RWPE2 (cell line): ENCODE results near the gene GAREM2.

ENCODE experiments used
- ATAC-seq: fragments of 200-7000 bp; cut with Tn5 transposase; 3 replicates; pipeline ENCODE4 v1.9.1; 2021; ENCODE audit warnings: low read depth
- DNase-seq: peaks from one replicate; pipeline ENCODE4 v3.0.0-alpha.2; 2020; ENCODE audit warnings: low spot score
- H3K27ac ChIP-seq: fragments of 450-650 bp; 2 replicates; pipeline ENCODE4 v1.5.1; 2017; ENCODE audit warnings: mild to moderate bottlenecking; ENCODE audit not compliant: poor library complexity, severe bottlenecking
- H3K27me3 ChIP-seq: fragments of 250-450 bp; sonication (Bioruptor Pico); 2 replicates; pipeline ENCODE4 v1.5.1; 2021; ENCODE audit warnings: mild to moderate bottlenecking, moderate library complexity; ENCODE audit not compliant: insufficient read depth, poor library complexity, severe bottlenecking
- H3K36me3 ChIP-seq: fragments of 250-450 bp; sonication (Bioruptor Pico); 2 replicates; pipeline ENCODE4 v1.5.1; 2020; ENCODE audit warnings: low read depth, mild to moderate bottlenecking, moderate library complexity
- H3K4me1 ChIP-seq: fragments of 250-450 bp; sonication (Bioruptor Pico); 2 replicates; pipeline ENCODE4 v1.5.1; 2021; ENCODE audit warnings: mild to moderate bottlenecking, moderate library complexity; ENCODE audit not compliant: insufficient read depth, poor library complexity, severe bottlenecking
- H3K4me3 ChIP-seq: fragments of 250-450 bp; sonication (Bioruptor Pico); 2 replicates; pipeline ENCODE4 v1.5.1; 2021; ENCODE audit warnings: mild to moderate bottlenecking, moderate library complexity; ENCODE audit not compliant: severe bottlenecking
- H3K9me3 ChIP-seq: fragments of 250-450 bp; sonication (Bioruptor Pico); 2 replicates; pipeline ENCODE4 v1.5.1; 2021; ENCODE audit warnings: mild to moderate bottlenecking, moderate library complexity; ENCODE audit not compliant: severe bottlenecking
- CTCF ChIP-seq: fragments of 450-650 bp; IDR thresholded peaks from one replicate; pipeline ENCODE4 v1.5.1; 2017; ENCODE audit warnings: mild to moderate bottlenecking, moderate library complexity; ENCODE audit not compliant: poor library complexity, severe bottlenecking

Gene GAREM2

GRCh38 chr2:26182887-26183630 is 10.2 kb downstream of the GAREM2 start:
- no peaks in the 10 kb centered on the region for H3K4me1 ChIP-seq
- no peak for TF ChIP-seq CTCF
- no peaks in the 10 kb centered on the region for H3K9me3 ChIP-seq
- no peaks in the 10 kb centered on the region for H3K36me3 ChIP-seq
- DNase-seq (no peak), ATAC-seq (no peak)
- no peak overlapping the region for H3K4me3 ChIP-seq
- H3K27me3 ChIP-seq: no peaks in the 10 kb centered on the region
- H3K27ac ChIP-seq: no peak overlapping the region

GRCh38 chr2:26184121-26184520 is 11.2 kb downstream of the GAREM2 start:
- DNase-seq: no peak

GRCh38 chr2:26184555-26185303 is 11.8 kb downstream of the GAREM2 start:
- no peak for DNase-seq
- H3K9me3 ChIP-seq: no peaks in the 10 kb centered on the region
- no peaks in the 10 kb centered on the region for H3K4me1 ChIP-seq
- no peak overlapping the region for H3K27ac ChIP-seq
- peak; percentile 64 for ATAC-seq
- H3K36me3 ChIP-seq: no peaks in the 10 kb centered on the region
- peak; percentile 82 for TF ChIP-seq CTCF
- H3K4me3 ChIP-seq: peak overlapping the region; percentile 40
- no peaks in the 10 kb centered on the region for H3K27me3 ChIP-seq

More at GRCh38 chr2:26184121-26184520, 11.2 kb downstream of the GAREM2 start:
- no peak for TF ChIP-seq CTCF
- Histone ChIP-seq H3K4me3 (no peak overlapping the region), H3K4me1 (no peaks in the 10 kb centered on the region), H3K9me3 (no peaks in the 10 kb centered on the region), H3K27ac (no peak overlapping the region), H3K36me3 (no peaks in the 10 kb centered on the region), H3K27me3 (no peaks in the 10 kb centered on the region)
- no peak for ATAC-seq

GRCh38 chr2:26185304-26185928 is 12.5 kb downstream of the GAREM2 start:
- Histone ChIP-seq H3K4me3 (peak overlapping the region; percentile 40), H3K27ac (no peak overlapping the region), H3K27me3 (no peaks in the 10 kb centered on the region), H3K4me1 (no peaks in the 10 kb centered on the region), H3K36me3 (no peaks in the 10 kb centered on the region), H3K9me3 (no peaks in the 10 kb centered on the region)
- no peak for TF ChIP-seq CTCF
- no peak for DNase-seq
- no peak for ATAC-seq
